Lung (tissue), 12 donors: ENCODE data around the gene TMEM108. TPM values are rescaled to one million over a fixed set of nuclear protein-coding genes. Genes with fewer than 3 reads are reported as not detected.

Experiments used
- ATAC-seq: fragments of 200-7000 bp; cut with Tn5 transposase; one replicate; pipeline ENCODE4 v1.9.1; 2020; ENCODE audit warnings: moderate number of reproducible peaks; ENCODE audit not compliant: insufficient read depth, low FRiP score
- DNase-seq, 3 donors: peaks; one replicate each; pipeline ENCODE4 v3.0.0-alpha.2; 2013 to 2017
- H3K27ac ChIP-seq, 2 donors: one replicate each; pipeline ENCODE4 v1.5.1; 2013; ENCODE audit warnings: mild to moderate bottlenecking in 2 of 2, moderate library complexity in 2 of 2, control low read depth in 1 of 2, inconsistent platforms in 1 of 2, low read depth in 1 of 2, low read length in 1 of 2
- H3K27me3 ChIP-seq, 3 donors: one replicate each; pipeline ENCODE4 v1.5.1; 2013; ENCODE audit warnings: low read length in 2 of 3; ENCODE audit not compliant: control insufficient read depth in 3 of 3, insufficient read depth in 3 of 3
- H3K36me3 ChIP-seq, 4 donors: one replicate each; pipeline ENCODE4 v1.5.1; 2013; ENCODE audit warnings: low read length in 4 of 4, mild to moderate bottlenecking in 1 of 4, moderate library complexity in 1 of 4; ENCODE audit not compliant: control insufficient read depth in 4 of 4, insufficient read depth in 4 of 4
- H3K4me1 ChIP-seq, 5 donors: one replicate each; pipeline ENCODE4 v1.5.1; 2013; ENCODE audit warnings: low read length in 5 of 5, mild to moderate bottlenecking in 2 of 5, moderate library complexity in 1 of 5; ENCODE audit not compliant: control insufficient read depth in 5 of 5, insufficient read depth in 5 of 5
- H3K4me3 ChIP-seq: one replicate; pipeline ENCODE4 v1.5.1; 2013; ENCODE audit warnings: mild to moderate bottlenecking, control low read depth, moderate library complexity
- H3K9ac ChIP-seq, 2 donors: one replicate each; pipeline ENCODE4 v1.5.1; 2013; ENCODE audit warnings: low read length in 2 of 2, control low read depth in 1 of 2; ENCODE audit not compliant: insufficient read depth in 1 of 2
- H3K9me3 ChIP-seq, 4 donors: one replicate each; pipeline ENCODE4 v1.5.1; 2013; ENCODE audit warnings: low read length in 3 of 4, mild to moderate bottlenecking in 1 of 4, moderate library complexity in 1 of 4; ENCODE audit not compliant: control insufficient read depth in 4 of 4, insufficient read depth in 3 of 4
- CTCF ChIP-seq: IDR thresholded peaks from 2 replicates; pipeline ENCODE4 v1.5.1; 2012; ENCODE audit warnings: mild to moderate bottlenecking; ENCODE audit errors: control extremely low read depth, extremely low read depth
- WGBS, 2 donors: extraction: QIAGEN DNeasy Blood & Tissue Kit; methylation state at CpG; one replicate each; pipeline ENCODE4 v1.1.7; 2013; 5-methylcytosine and 5-hydroxymethylcytosine counted together
- polyA plus RNA-seq, 2 donors: library from polyadenylated mRNA; stranded (reverse); fragments of 200-250 nt; gene quantifications; one replicate each; pipeline ENCODE4 v1.2.1, GENCODE V29; 2013
- total RNA-seq, 2 donors: library from RNA; depleted of rRNA in 1 of 2; stranded (reverse); fragments of >200 nt in 1 of 2; gene quantifications; one replicate each; pipeline ENCODE4 v1.2.1, GENCODE V29; 2014 to 2021
- donor health status: control.
- donor health status: control.
- donor health status: Bipolar disorder and iron deficiency.
- donor health status: healthy.
- donor health status: DM: yes; HTN: yes; CAD: no.

Gene TMEM108
- total and polyA plus RNA-seq, 4 donors: 3.0 to 16.9 (median 7.6) TPM

GRCh38 chr3:133152056-133152455 lies 113.9 kb downstream of the TMEM108 start:
- H3K4me1 ChIP-seq: peaks cover 0 to 3% (median 0%) of the 10 kb centered on the region in 5 donors
- TF ChIP-seq CTCF: no peak
- H3K27me3 ChIP-seq: no peaks in the 10 kb centered on the region
- H3K36me3 ChIP-seq: peaks cover 0 to 3% (median under 1%) of the 10 kb centered on the region in 4 donors
- H3K9ac ChIP-seq: no peak overlapping the region
- H3K4me3 ChIP-seq: no peak overlapping the region
- H3K9me3 ChIP-seq: no peaks in the 10 kb centered on the region
- no peak overlapping the region for H3K27ac ChIP-seq
- 40 to 61% methylated on average over 2 of the region's 2 CpGs for WGBS, 2 donors
- no peak for ATAC-seq
- DNase-seq: peak in 2 of 3 donors; percentile 43 to 61

- H3K4me1 ChIP-seq: peaks cover 0 to 3% (median 0%) of the 10 kb centered on the region in 5 donors
- TF ChIP-seq CTCF: no peak
- no peak overlapping the region for H3K4me3 ChIP-seq
- DNase-seq: peak in 1 of 3 donors; percentile 44
- no peak for ATAC-seq
- 60 to 82% methylated on average over 2 of the region's 2 CpGs for WGBS, 2 donors
- H3K9me3 ChIP-seq: no peaks in the 10 kb centered on the region
- no peaks in the 10 kb centered on the region for H3K27me3 ChIP-seq
- no peak overlapping the region for H3K9ac ChIP-seq
- peaks cover 0 to 3% (median 0%) of the 10 kb centered on the region in 4 donors for H3K36me3 ChIP-seq
- no peak overlapping the region for H3K27ac ChIP-seq
Observed at GRCh38 chr3:133152681-133153220, 114.6 kb downstream of the TMEM108 start.

- TF ChIP-seq CTCF: no peak
- ATAC-seq: no peak
- no peak overlapping the region for H3K9ac ChIP-seq
Observed at GRCh38 chr3:133153382-133153781, 115.2 kb downstream of the TMEM108 start.

GRCh38 chr3:133157716-133158115 lies 119.5 kb downstream of the TMEM108 start:
- ATAC-seq (no peak), DNase-seq (no peak)
- Histone ChIP-seq H3K9ac (no peak overlapping the region), H3K9me3 (no peaks in the 10 kb centered on the region), H3K36me3 (no peaks in the 10 kb centered on the region), H3K4me3 (no peak overlapping the region), H3K4me1 (peaks cover 0 to 9% (median 6%) of the 10 kb centered on the region in 5 donors), H3K27me3 (no peaks in the 10 kb centered on the region), H3K27ac (no peak overlapping the region)
- TF ChIP-seq CTCF: no peak
- 79 to 80% methylated on average over 2 of the region's 2 CpGs for whole genome bisulfite sequencing, 2 donors

More at GRCh38 chr3:133153382-133153781, 115.2 kb downstream of the TMEM108 start:
- Histone ChIP-seq H3K27me3 (no peaks in the 10 kb centered on the region), H3K9me3 (no peaks in the 10 kb centered on the region), H3K36me3 (peaks cover 0 to 3% (median 0%) of the 10 kb centered on the region in 4 donors), H3K4me3 (no peak overlapping the region), H3K27ac (no peak overlapping the region), H3K4me1 (peaks cover 0 to 3% (median 0%) of the 10 kb centered on the region in 5 donors)
- DNase-seq: no peak
